C4-2B (cell line): ENCODE results near the gene ATG9A.

Experiments
- CTCF ChIP-seq: fragments of 450-650 bp; conservative IDR thresholded peaks from 2 replicates; pipeline ENCODE4 v1.5.1; 2017; ENCODE audit warnings: mild to moderate bottlenecking
- ZFX ChIP-seq: fragments of 450-650 bp; IDR thresholded peaks from 2 replicates; pipeline ENCODE4 v1.6.1; 2017

GRCh38 chr2:219175486-219175885, 54.0 kb downstream of the ATG9A start:
- no peak for TF ChIP-seq CTCF
- TF ChIP-seq ZFX = no peak
